GM19455 (cell line): ENCODE measurements around the gene FGF3.
"Not testable (repeated sequence)": the region's sequence is repeated elsewhere in the genome, so short reads cannot be mapped to it uniquely, and the experiment has no call there.

Experiments
- ATAC-seq: cut with Tn5 transposase; IDR thresholded peaks from one replicate; pipeline ENCODE4 v1.9.1; 2021; ENCODE audit not compliant: unreplicated experiment

The FGF3 gene

GRCh38 chr11:69773626-69774353, 45.4 kb downstream of the FGF3 start:
- ATAC-seq, result no peak

- ATAC-seq, result no peak
These were observed 47.8 kb downstream of the FGF3 start for GRCh38 chr11:69771466-69771865.

- no peak for ATAC-seq
These were observed 48.7 kb downstream of the FGF3 start for GRCh38 chr11:69770540-69770939.

- ATAC-seq, result no peak
These were observed 53.7 kb downstream of the FGF3 start for GRCh38 chr11:69765498-69765995.

GRCh38 chr11:69764918-69765317, 54.3 kb downstream of the FGF3 start:
- ATAC-seq, result not testable (repeated sequence)

GRCh38 chr11:69760319-69760718, 58.9 kb downstream of the FGF3 start:
- no peak for ATAC-seq
